SU-DHL-6 (cell line): ENCODE measurements around the gene SMCHD1.

Experiments used
- EZH2phosphoT487 ChIP-seq: fragments of 200-600 bp; sonication (generic), shearing (Covaris generic); conservative IDR thresholded peaks from 2 replicates; pipeline ENCODE4 v1.6.1; 2018; ENCODE audit warnings: mild to moderate bottlenecking, antibody characterized with exemption, low read length, moderate library complexity, mixed read lengths
- TF ChIP-seq, protein P1 (sequence below): fragments of 200-600 bp; sonication (generic); IDR thresholded peaks from one replicate; pipeline ENCODE4 v1.5.1; 2017; ENCODE audit warnings: antibody characterized with exemption, mild to moderate bottlenecking, low read length, moderate library complexity; ENCODE audit not compliant: insufficient read depth, poor library complexity, severe bottlenecking

GRCh38 chr18:2617401-2617998, 38.0 kb upstream of the SMCHD1 start:
- TF ChIP-seq, protein P1, sequence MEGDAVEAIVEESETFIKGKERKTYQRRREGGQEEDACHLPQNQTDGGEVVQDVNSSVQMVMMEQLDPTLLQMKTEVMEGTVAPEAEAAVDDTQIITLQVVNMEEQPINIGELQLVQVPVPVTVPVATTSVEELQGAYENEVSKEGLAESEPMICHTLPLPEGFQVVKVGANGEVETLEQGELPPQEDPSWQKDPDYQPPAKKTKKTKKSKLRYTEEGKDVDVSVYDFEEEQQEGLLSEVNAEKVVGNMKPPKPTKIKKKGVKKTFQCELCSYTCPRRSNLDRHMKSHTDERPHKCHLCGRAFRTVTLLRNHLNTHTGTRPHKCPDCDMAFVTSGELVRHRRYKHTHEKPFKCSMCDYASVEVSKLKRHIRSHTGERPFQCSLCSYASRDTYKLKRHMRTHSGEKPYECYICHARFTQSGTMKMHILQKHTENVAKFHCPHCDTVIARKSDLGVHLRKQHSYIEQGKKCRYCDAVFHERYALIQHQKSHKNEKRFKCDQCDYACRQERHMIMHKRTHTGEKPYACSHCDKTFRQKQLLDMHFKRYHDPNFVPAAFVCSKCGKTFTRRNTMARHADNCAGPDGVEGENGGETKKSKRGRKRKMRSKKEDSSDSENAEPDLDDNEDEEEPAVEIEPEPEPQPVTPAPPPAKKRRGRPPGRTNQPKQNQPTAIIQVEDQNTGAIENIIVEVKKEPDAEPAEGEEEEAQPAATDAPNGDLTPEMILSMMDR = no peak
- no peak for TF ChIP-seq EZH2phosphoT487
